Measurements from ENCODE around the gene CGREF1.

Gene CGREF1

GRCh38 chr2:27074738-27075565 lies 44.0 kb downstream of the CGREF1 start:
- in situ Hi-C loops (cut with HindIII; ENCODE audit: low sequenced_read_pairs): no loop called here

- in situ Hi-C loops (cut with HindIII; ENCODE audit: low sequenced_read_pairs): no loop called here
Observed at GRCh38 chr2:27073782-27074181, 45.1 kb downstream of the CGREF1 start.

GRCh38 chr2:27072920-27073319 lies 46.0 kb downstream of the CGREF1 start:
- in situ Hi-C loops (cut with HindIII; ENCODE audit: low sequenced_read_pairs): no loop called here

- in situ Hi-C loops (cut with HindIII; ENCODE audit: low sequenced_read_pairs): no loop called here
Observed at GRCh38 chr2:27071990-27072830, 46.7 kb downstream of the CGREF1 start.

- in situ Hi-C loops (cut with HindIII; ENCODE audit: low sequenced_read_pairs): no loop called here
Observed at GRCh38 chr2:27071277-27071989, 47.5 kb downstream of the CGREF1 start, which contains the start of gene OST4. OST4 (minus strand) TSS chr2:27071654.

GRCh38 chr2:27070653-27071276 lies 48.2 kb downstream of the CGREF1 start:
- in situ Hi-C loops (cut with HindIII; ENCODE audit: low sequenced_read_pairs): no loop called here

GRCh38 chr2:27069961-27070618 lies 48.8 kb downstream of the CGREF1 start:
- in situ Hi-C loops (cut with HindIII; ENCODE audit: low sequenced_read_pairs): no loop called here

- in situ Hi-C loops (cut with HindIII; ENCODE audit: low sequenced_read_pairs): no loop called here
Observed at GRCh38 chr2:27069436-27069835, 49.5 kb downstream of the CGREF1 start.

GRCh38 chr2:27067385-27067784 lies 51.5 kb downstream of the CGREF1 start:
- in situ Hi-C loops (cut with HindIII; ENCODE audit: low sequenced_read_pairs): no loop called here

- in situ Hi-C loops (cut with HindIII; ENCODE audit: low sequenced_read_pairs): no loop called here
Observed at GRCh38 chr2:27065128-27065527, 53.8 kb downstream of the CGREF1 start.

GRCh38 chr2:27060323-27060722 lies 58.6 kb downstream of the CGREF1 start:
- in situ Hi-C loops (cut with HindIII; ENCODE audit: low sequenced_read_pairs): no loop called here

- in situ Hi-C loops (cut with HindIII; ENCODE audit: low sequenced_read_pairs): no loop called here
Observed at GRCh38 chr2:27059141-27059820, 59.6 kb downstream of the CGREF1 start.

GRCh38 chr2:27058210-27058609 lies 60.7 kb downstream of the CGREF1 start:
- in situ Hi-C loops (cut with HindIII; ENCODE audit: low sequenced_read_pairs): no loop called here

GRCh38 chr2:27057184-27057583 lies 61.7 kb downstream of the CGREF1 start:
- in situ Hi-C loops (cut with HindIII; ENCODE audit: low sequenced_read_pairs): no loop called here

GRCh38 chr2:27054721-27055120 lies 64.2 kb downstream of the CGREF1 start:
- in situ Hi-C loops (cut with HindIII; ENCODE audit: low sequenced_read_pairs): no loop called here

- in situ Hi-C loops (cut with HindIII; ENCODE audit: low sequenced_read_pairs): no loop called here
Observed at GRCh38 chr2:27053776-27054175, 65.2 kb downstream of the CGREF1 start.

GRCh38 chr2:27053321-27053720 lies 65.6 kb downstream of the CGREF1 start:
- in situ Hi-C loops (cut with HindIII; ENCODE audit: low sequenced_read_pairs): no loop called here

GRCh38 chr2:27051902-27052645 lies 66.9 kb downstream of the CGREF1 start:
- in situ Hi-C loops (cut with HindIII; ENCODE audit: low sequenced_read_pairs): no loop called here
